K562 (cell line): Measurements from ENCODE around the gene HIPK1. TPM values are rescaled to one million over a fixed set of nuclear protein-coding genes. Genes with fewer than 3 reads are reported as not detected.
A peak's percentile ranks its signal among the peaks of the same experiment; 100 is the strongest.

ENCODE experiments used
- BMI1 ChIP-seq: fragments of 150-350 bp; IDR thresholded peaks from 2 replicates; pipeline ENCODE4 v1.6.1; 2014; ENCODE audit warnings: low read length
- CBFA2T3 ChIP-seq: fragments of 450-650 bp; IDR thresholded peaks from 2 replicates; pipeline ENCODE4 v1.6.1; 2017
- DPF2 ChIP-seq: fragments of 450-650 bp; IDR thresholded peaks from 2 replicates; pipeline ENCODE4 v1.6.1; 2016
- ELF4 ChIP-seq: fragments of 450-650 bp; formaldehyde crosslinking; IDR thresholded peaks from 2 replicates; pipeline ENCODE4 v1.4.0; 2022; ENCODE audit warnings: missing genetic modification characterization
- KDM1A ChIP-seq, 2 experiments: fragments of 450-650 bp; IDR thresholded peaks; 2 replicates each; pipeline ENCODE4 v1.6.1; 2016; ENCODE audit warnings: mild to moderate bottlenecking in 2 of 2
- PRPF4 ChIP-seq: fragments of 200-400 bp; formaldehyde crosslinking; IDR thresholded peaks from one replicate; pipeline ENCODE4 v1.6.1; 2017; ENCODE audit warnings: low read length, low read depth, mild to moderate bottlenecking; ENCODE audit not compliant: insufficient read depth, poor library complexity, severe bottlenecking
- SLC30A9 ChIP-seq: fragments of 250-450 bp; sonication (Bioruptor Pico); IDR thresholded peaks from 2 replicates; pipeline ENCODE4 v1.8.0; 2022; ENCODE audit warnings: mild to moderate bottlenecking, moderate library complexity
- SMAD4 ChIP-seq: fragments of 250-450 bp; sonication (Bioruptor Pico); conservative IDR thresholded peaks from 2 replicates; pipeline ENCODE4 v1.8.0; 2021; ENCODE audit warnings: inconsistent platforms, mild to moderate bottlenecking, moderate library complexity
- U2AF1 ChIP-seq: fragments of 200-400 bp; formaldehyde crosslinking; optimal IDR thresholded peaks from 2 replicates; pipeline ENCODE3; 2017; ENCODE audit warnings: mild to moderate bottlenecking, low read depth, low read length, moderate library complexity
- ZC3H11A ChIP-seq: IDR thresholded peaks from 2 replicates; pipeline ENCODE4 v1.6.1; 2012; ENCODE audit warnings: low read depth, low read length, improper control_type of control experiment
- ZNF146 ChIP-seq: IDR thresholded peaks from one replicate; pipeline ENCODE4 v1.6.1; 2018; ENCODE audit warnings: missing compliant biosample characterization; ENCODE audit not compliant: unreplicated experiment
- ZNF165 ChIP-seq: fragments of 250-450 bp; sonication (Bioruptor Pico); IDR thresholded peaks from 2 replicates; pipeline ENCODE4 v1.4.0; 2020; ENCODE audit warnings: borderline replicate concordance
- polyA plus RNA-seq, 8 experiments: library from polyadenylated mRNA; depleted of rRNA in 4 of 8; stranded (reverse) in 5 of 8; unstranded in 3 of 8; fragments of >200 nt; fragmentation: Nextera tagmentation in 2 of 8; fragmentation: Illumina TruSeq in 1 of 8; extraction: Ambion mirVana in 2 of 8; extraction: Trizol in 1 of 8; gene quantifications; 2 replicates each; pipeline versions ENCODE4 v1.2.1 to v1.2.3, GENCODE V29; 2011 to 2014; ENCODE audit warnings: inconsistent platforms in 1 of 8, missing spikeins in 1 of 8
- total RNA-seq, 7 experiments: library from RNA; depleted of rRNA in 6 of 7; stranded (reverse); fragments of >200 nt in 6 of 7; fragmentation: Illumina TruSeq in 2 of 7; extraction: Trizol in 2 of 7; gene quantifications; 2 replicates each; pipeline versions ENCODE4 v1.2.1 to v1.2.3, GENCODE V29; 2011 to 2021; ENCODE audit warnings: low replicate concordance in 1 of 7
- TF ChIP-seq, protein P1 (sequence below): fragments of 250-450 bp; sonication (Bioruptor Pico); IDR thresholded peaks from 2 replicates; pipeline ENCODE4 v1.4.0; 2020; ENCODE audit warnings: mild to moderate bottlenecking, moderate library complexity
- TF ChIP-seq, protein P2 (sequence below): fragments of 450-650 bp; formaldehyde crosslinking; IDR thresholded peaks from 2 replicates; pipeline ENCODE4 v1.4.0; 2020; ENCODE audit warnings: mild to moderate bottlenecking, mixed read lengths
- TF ChIP-seq, protein P3 (sequence below), 2 experiments: fragments of 450-650 bp; conservative IDR thresholded peaks; 2 replicates each; pipeline ENCODE4 v1.6.1; 2017; ENCODE audit warnings: mild to moderate bottlenecking in 2 of 2, moderate library complexity in 2 of 2
- TF ChIP-seq, protein P4 (sequence below): IDR thresholded peaks from 3 replicates; pipeline ENCODE4 v1.6.1; 2011; ENCODE audit warnings: borderline replicate concordance, mild to moderate bottlenecking; ENCODE audit not compliant: insufficient read length, insufficient read depth
- TF ChIP-seq, protein P5 (sequence below), 2 experiments: IDR thresholded peaks; 2 replicates each; pipeline ENCODE4 v1.6.1; 2011; ENCODE audit warnings: borderline replicate concordance in 1 of 2, control low read depth in 1 of 2, low read depth in 1 of 2, low read length in 1 of 2, mild to moderate bottlenecking in 1 of 2, mixed read lengths in 1 of 2, moderate library complexity in 1 of 2; ENCODE audit not compliant: insufficient read depth in 1 of 2, insufficient read length in 1 of 2, poor library complexity in 1 of 2, severe bottlenecking in 1 of 2; ENCODE audit errors: extremely low read depth in 1 of 2

HIPK1 gene
- total and polyA plus RNA-seq, 9 of the 15 experiments (the other 6 are each of a cell fraction or from before 2014, with no cell fraction given) = 10.0 to 57.9 (median 29.6) TPM

DNA sequence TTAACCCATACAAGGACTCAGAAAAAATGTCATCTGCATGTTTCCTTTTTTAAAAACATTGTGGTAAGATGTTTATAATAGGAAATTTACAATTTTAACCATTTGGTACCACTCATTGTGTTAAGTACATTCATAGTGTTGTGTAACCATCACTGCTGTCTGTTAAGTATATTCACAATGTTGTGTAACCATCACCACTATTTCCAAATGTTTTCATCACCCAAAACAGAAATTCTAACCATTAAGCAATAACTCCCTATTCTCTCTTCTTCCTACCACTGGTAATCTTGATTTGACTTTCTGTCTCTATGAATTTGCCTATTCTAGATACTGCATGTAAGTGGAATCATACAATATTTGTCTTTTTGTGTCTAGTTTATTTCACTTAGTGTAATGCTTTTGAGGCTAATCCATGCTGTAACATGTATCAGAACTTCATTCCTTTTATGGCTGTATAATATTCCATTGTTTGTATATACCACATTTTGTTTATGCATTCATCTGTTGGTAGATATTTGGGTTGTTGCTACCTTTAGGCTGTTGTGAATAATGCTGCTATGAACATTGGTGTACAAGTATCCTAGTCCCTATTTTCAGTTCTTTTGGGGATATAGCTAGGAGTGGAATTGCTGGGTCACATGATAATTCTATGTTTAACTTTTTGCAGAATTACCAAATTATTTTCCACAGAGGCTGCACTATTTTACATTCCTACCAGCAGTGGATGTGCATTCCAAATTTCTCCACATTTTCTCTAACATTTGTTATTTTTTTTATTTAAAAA lies 14.1 kb downstream of the HIPK1 start (continued):
- TF ChIP-seq, protein P1, sequence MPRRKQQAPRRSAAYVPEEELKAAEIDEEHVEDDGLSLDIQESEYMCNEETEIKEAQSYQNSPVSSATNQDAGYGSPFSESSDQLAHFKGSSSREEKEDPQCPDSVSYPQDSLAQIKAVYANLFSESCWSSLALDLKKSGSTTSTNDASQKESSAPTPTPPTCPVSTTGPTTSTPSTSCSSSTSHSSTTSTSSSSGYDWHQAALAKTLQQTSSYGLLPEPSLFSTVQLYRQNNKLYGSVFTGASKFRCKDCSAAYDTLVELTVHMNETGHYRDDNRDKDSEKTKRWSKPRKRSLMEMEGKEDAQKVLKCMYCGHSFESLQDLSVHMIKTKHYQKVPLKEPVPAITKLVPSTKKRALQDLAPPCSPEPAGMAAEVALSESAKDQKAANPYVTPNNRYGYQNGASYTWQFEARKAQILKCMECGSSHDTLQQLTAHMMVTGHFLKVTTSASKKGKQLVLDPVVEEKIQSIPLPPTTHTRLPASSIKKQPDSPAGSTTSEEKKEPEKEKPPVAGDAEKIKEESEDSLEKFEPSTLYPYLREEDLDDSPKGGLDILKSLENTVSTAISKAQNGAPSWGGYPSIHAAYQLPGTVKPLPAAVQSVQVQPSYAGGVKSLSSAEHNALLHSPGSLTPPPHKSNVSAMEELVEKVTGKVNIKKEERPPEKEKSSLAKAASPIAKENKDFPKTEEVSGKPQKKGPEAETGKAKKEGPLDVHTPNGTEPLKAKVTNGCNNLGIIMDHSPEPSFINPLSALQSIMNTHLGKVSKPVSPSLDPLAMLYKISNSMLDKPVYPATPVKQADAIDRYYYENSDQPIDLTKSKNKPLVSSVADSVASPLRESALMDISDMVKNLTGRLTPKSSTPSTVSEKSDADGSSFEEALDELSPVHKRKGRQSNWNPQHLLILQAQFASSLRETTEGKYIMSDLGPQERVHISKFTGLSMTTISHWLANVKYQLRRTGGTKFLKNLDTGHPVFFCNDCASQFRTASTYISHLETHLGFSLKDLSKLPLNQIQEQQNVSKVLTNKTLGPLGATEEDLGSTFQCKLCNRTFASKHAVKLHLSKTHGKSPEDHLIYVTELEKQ (CRISPR knock-in tag) = no peak
- no peak for TF ChIP-seq SLC30A9
- no peak for TF ChIP-seq ELF4 (CRISPR knock-in tag)
- TF ChIP-seq, protein P2, sequence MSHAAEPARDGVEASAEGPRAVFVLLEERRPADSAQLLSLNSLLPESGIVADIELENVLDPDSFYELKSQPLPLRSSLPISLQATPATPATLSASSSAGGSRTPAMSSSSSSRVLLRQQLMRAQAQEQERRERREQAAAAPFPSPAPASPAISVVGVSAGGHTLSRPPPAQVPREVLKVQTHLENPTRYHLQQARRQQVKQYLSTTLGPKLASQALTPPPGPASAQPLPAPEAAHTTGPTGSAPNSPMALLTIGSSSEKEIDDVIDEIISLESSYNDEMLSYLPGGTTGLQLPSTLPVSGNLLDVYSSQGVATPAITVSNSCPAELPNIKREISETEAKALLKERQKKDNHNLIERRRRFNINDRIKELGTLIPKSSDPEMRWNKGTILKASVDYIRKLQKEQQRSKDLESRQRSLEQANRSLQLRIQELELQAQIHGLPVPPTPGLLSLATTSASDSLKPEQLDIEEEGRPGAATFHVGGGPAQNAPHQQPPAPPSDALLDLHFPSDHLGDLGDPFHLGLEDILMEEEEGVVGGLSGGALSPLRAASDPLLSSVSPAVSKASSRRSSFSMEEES = peak; percentile 31; the same call in 1 of the 2 replicates
- no peak for TF ChIP-seq DPF2
- TF ChIP-seq ZNF146 = peak; percentile 15
- TF ChIP-seq CBFA2T3 = no peak
- TF ChIP-seq BMI1 = no peak
- TF ChIP-seq ZNF165 (CRISPR knock-in tag) = no peak
- TF ChIP-seq KDM1A (IDR thresholded peaks at IDR 0.05) = no peak
- TF ChIP-seq, protein P3, sequence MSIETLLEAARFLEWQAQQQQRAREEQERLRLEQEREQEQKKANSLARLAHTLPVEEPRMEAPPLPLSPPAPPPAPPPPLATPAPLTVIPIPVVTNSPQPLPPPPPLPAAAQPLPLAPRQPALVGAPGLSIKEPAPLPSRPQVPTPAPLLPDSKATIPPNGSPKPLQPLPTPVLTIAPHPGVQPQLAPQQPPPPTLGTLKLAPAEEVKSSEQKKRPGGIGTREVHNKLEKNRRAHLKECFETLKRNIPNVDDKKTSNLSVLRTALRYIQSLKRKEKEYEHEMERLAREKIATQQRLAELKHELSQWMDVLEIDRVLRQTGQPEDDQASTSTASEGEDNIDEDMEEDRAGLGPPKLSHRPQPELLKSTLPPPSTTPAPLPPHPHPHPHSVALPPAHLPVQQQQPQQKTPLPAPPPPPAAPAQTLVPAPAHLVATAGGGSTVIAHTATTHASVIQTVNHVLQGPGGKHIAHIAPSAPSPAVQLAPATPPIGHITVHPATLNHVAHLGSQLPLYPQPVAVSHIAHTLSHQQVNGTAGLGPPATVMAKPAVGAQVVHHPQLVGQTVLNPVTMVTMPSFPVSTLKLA (conservative IDR thresholded peaks at IDR 0.05) = no peak
- TF ChIP-seq ZC3H11A = no peak
- TF ChIP-seq, protein P4, sequence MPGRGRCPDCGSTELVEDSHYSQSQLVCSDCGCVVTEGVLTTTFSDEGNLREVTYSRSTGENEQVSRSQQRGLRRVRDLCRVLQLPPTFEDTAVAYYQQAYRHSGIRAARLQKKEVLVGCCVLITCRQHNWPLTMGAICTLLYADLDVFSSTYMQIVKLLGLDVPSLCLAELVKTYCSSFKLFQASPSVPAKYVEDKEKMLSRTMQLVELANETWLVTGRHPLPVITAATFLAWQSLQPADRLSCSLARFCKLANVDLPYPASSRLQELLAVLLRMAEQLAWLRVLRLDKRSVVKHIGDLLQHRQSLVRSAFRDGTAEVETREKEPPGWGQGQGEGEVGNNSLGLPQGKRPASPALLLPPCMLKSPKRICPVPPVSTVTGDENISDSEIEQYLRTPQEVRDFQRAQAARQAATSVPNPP = no peak
- TF ChIP-seq PRPF4 = no peak
- TF ChIP-seq U2AF1 = no peak
- TF ChIP-seq SMAD4 = no peak
- TF ChIP-seq, protein P5, sequence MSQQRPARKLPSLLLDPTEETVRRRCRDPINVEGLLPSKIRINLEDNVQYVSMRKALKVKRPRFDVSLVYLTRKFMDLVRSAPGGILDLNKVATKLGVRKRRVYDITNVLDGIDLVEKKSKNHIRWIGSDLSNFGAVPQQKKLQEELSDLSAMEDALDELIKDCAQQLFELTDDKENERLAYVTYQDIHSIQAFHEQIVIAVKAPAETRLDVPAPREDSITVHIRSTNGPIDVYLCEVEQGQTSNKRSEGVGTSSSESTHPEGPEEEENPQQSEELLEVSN (IDR thresholded peaks at IDR 0.05; ENCODE audit: borderline replicate concordance in 1 of 2, extremely low read depth in 1 of 2, insufficient read depth in 1 of 2, insufficient read length in 1 of 2, low read depth in 1 of 2, low read length in 1 of 2, poor library complexity in 1 of 2, severe bottlenecking in 1 of 2) = no peak
